SH-SY5Y (cell line): ENCODE data around the gene IPO13.

ENCODE experiments used
- GATA2 ChIP-seq: IDR thresholded peaks from 2 replicates; pipeline ENCODE4 v1.6.1; 2011; ENCODE audit warnings: mild to moderate bottlenecking, low read depth, low read length
- GATA3 ChIP-seq: IDR thresholded peaks from 2 replicates; pipeline ENCODE4 v1.6.1; 2011; ENCODE audit warnings: low read depth, mild to moderate bottlenecking, low read length, moderate library complexity

GRCh38 chr1:43973981-43974442, 27.3 kb downstream of the IPO13 start:
- TF ChIP-seq GATA2: no peak
- TF ChIP-seq GATA3: no peak
